Measurements from ENCODE around the gene PPM1M.

The PPM1M gene

DNA sequence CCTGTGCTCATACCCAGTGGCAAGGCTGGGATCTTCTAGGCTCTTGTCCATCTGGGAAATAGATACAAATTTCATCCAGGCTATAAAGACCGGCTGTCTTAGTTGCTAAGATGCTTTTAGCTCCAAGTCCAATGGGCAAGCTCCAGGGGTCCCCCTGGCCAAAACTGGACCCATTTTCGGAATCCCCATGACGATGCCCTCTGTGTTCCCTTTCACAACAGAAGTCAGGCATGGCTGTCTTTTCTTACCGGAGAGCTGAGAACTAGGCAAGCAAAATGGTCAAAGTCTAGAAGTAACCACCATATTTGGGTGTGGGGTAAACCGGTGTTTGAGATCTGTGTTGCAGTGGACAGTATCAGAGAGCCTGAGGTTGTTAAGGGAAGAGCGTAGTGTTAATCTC lies 43.1 kb downstream of the PPM1M start (continued):
- TF ChIP-seq SCRT2 (tag by site-specific recombination; IDR thresholded peaks at IDR 0.05) = no peak

- POLR2A ChIA-PET = no interaction called here
- H3K4me3 ChIP-seq (ENCODE audit: low read depth, low read length) = no peak overlapping the region
- no peak overlapping the region for H3K27ac ChIP-seq (ENCODE audit: extremely low read depth, low read depth, low read length)
- no peaks in the 10 kb centered on the region for H3K4me1 ChIP-seq (ENCODE audit: control insufficient read depth, insufficient read depth, low read length)
- TF ChIP-seq TRIM28 (IDR thresholded peaks at IDR 0.05; ENCODE audit: borderline replicate concordance, low read length) (no peak), ZNF174 (tag by site-specific recombination; IDR thresholded peaks at IDR 0.05) (no peak), ZSCAN16 (tag by site-specific recombination; IDR thresholded peaks at IDR 0.05) (no peak), WT1 (tag by site-specific recombination; IDR thresholded peaks at IDR 0.05) (no peak)
- no peaks in the 10 kb centered on the region for H3K9me3 ChIP-seq (ENCODE audit: control insufficient read depth, insufficient read depth, low read depth, low read length)
- peaks cover 0 to 22% of the 10 kb centered on the region in 2 experiments; a peak in 1 of 3 replicates for H3K36me3 ChIP-seq (ENCODE audit: control insufficient read depth in 2 of 2, insufficient read depth in 1 of 2, low read length in 2 of 2)
- CTCF ChIA-PET = interaction anchor here (0.7 to 1.5 kb wide), 4 partner anchors 10 to 69 kb away, joined by 4 to 11 read pairs (median 4); no protein-coding TSS in a partner anchor
These were observed 43.8 kb downstream of the PPM1M start for GRCh38 chr3:52289338-52289746.

- H3K4me1 ChIP-seq (ENCODE audit: control insufficient read depth, insufficient read depth, low read length) = no peaks in the 10 kb centered on the region
- TF ChIP-seq GFI1B (tag by site-specific recombination; IDR thresholded peaks at IDR 0.05) (no peak), ZNF544 (tag by site-specific recombination; IDR thresholded peaks at IDR 0.05) (no peak)
- no peak overlapping the region for H3K4me3 ChIP-seq (ENCODE audit: low read depth, low read length)
- POLR2A ChIA-PET = no interaction called here
- H3K27ac ChIP-seq (ENCODE audit: extremely low read depth, low read depth, low read length) = no peak overlapping the region
- H3K9me3 ChIP-seq (ENCODE audit: control insufficient read depth, insufficient read depth, low read depth, low read length) = no peaks in the 10 kb centered on the region
- H3K36me3 ChIP-seq (ENCODE audit: control insufficient read depth in 2 of 2, insufficient read depth in 1 of 2, low read length in 2 of 2) = peaks cover 0 to 22% of the 10 kb centered on the region in 2 experiments; a peak in 1 of 3 replicates
- CTCF ChIA-PET = interaction anchor here (0.6 to 3.0 kb wide), 4 partner anchors 11 to 69 kb away, joined by 3 to 33 read pairs (median 4); no protein-coding TSS in a partner anchor
These were observed 44.4 kb downstream of the PPM1M start for GRCh38 chr3:52289747-52290595.

DNA sequence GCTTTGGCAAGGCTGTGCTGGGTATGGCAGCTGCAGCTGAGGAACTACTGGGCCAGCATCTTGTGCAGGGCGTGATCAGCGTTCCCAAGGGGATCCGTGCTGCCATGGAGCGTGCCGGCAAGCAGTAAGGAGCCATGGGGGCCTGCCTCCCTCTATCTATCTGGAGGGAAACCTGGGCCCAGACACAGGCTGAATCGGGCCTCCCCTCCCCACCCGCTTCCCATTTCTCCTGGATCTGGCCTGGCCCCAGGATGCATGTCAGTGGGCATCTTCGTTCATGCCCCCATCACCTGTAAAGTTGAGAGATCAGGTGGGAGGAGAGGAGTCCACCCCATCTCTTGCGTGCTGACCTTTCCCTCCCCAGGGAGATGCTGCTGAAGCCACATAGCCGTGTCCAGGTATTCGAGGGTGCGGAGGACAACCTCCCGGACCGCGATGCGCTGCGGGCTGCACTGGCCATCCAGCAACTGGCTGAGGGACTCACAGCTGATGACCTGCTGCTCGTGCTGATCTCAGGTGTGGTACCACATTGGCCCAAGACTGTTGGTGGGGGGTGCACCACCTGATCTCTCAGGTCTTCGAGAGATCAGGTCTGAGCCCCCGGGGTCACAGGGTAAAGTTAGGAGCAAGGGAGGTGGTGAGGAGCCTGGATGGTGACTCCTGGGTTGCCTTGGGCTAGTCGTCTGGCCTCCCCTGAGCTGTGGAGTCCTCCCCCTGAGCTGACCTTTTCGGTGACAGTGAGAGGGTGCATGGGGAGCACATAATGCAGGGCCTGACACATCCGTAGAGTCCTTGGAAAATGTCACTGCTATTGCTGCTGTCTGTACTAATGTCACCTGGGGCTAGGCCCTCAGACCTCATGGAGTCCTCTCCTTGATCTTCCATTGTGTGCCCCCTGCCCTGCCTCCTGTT lies 45.3 kb downstream of the PPM1M start:
- ChIA-PET POLR2A (no interaction called here), CTCF (interaction anchor here (0.6 to 3.0 kb wide), 3 partner anchors 48 to 157 kb away, joined by 3 to 33 read pairs (median 3); no protein-coding TSS in a partner anchor)
- Histone ChIP-seq H3K27ac (ENCODE audit: extremely low read depth, low read depth, low read length) (no peak overlapping the region), H3K4me3 (ENCODE audit: low read depth, low read length) (no peak overlapping the region), H3K4me1 (ENCODE audit: control insufficient read depth, insufficient read depth, low read length) (no peaks in the 10 kb centered on the region), H3K9me3 (ENCODE audit: control insufficient read depth, insufficient read depth, low read depth, low read length) (no peaks in the 10 kb centered on the region), H3K36me3 (ENCODE audit: control insufficient read depth in 2 of 2, insufficient read depth in 1 of 2, low read length in 2 of 2) (peaks cover 0 to 22% of the 10 kb centered on the region in 2 experiments; a peak in 1 of 3 replicates)
- TF ChIP-seq SALL2 (tag by site-specific recombination; IDR thresholded peaks at IDR 0.05; ENCODE audit: borderline replicate concordance) (no peak), ZNF423 (tag by site-specific recombination; IDR thresholded peaks at IDR 0.05) (no peak), MZF1 (tag by site-specific recombination; IDR thresholded peaks at IDR 0.05; ENCODE audit: borderline replicate concordance) (no peak), RBAK (tag by site-specific recombination; IDR thresholded peaks at IDR 0.05) (no peak), ZNF792 (tag by site-specific recombination; IDR thresholded peaks at IDR 0.05) (no peak), ZNF571 (tag by site-specific recombination; IDR thresholded peaks at IDR 0.05) (no peak), YY2 (tag by site-specific recombination; IDR thresholded peaks at IDR 0.05) (no peak), ZNF654 (tag by site-specific recombination; IDR thresholded peaks at IDR 0.05; ENCODE audit: low read depth) (no peak), ZNF157 (tag by site-specific recombination; IDR thresholded peaks at IDR 0.05) (no peak), ZNF501 (tag by site-specific recombination; IDR thresholded peaks at IDR 0.05) (no peak)
- TF ChIP-seq, protein P1, sequence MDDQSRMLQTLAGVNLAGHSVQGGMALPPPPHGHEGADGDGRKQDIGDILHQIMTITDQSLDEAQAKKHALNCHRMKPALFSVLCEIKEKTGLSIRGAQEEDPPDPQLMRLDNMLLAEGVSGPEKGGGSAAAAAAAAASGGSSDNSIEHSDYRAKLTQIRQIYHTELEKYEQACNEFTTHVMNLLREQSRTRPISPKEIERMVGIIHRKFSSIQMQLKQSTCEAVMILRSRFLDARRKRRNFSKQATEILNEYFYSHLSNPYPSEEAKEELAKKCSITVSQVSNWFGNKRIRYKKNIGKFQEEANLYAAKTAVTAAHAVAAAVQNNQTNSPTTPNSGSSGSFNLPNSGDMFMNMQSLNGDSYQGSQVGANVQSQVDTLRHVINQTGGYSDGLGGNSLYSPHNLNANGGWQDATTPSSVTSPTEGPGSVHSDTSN (CRISPR knock-in tag; IDR thresholded peaks at IDR 0.05) = no peak
- TF ChIP-seq, protein P2, sequence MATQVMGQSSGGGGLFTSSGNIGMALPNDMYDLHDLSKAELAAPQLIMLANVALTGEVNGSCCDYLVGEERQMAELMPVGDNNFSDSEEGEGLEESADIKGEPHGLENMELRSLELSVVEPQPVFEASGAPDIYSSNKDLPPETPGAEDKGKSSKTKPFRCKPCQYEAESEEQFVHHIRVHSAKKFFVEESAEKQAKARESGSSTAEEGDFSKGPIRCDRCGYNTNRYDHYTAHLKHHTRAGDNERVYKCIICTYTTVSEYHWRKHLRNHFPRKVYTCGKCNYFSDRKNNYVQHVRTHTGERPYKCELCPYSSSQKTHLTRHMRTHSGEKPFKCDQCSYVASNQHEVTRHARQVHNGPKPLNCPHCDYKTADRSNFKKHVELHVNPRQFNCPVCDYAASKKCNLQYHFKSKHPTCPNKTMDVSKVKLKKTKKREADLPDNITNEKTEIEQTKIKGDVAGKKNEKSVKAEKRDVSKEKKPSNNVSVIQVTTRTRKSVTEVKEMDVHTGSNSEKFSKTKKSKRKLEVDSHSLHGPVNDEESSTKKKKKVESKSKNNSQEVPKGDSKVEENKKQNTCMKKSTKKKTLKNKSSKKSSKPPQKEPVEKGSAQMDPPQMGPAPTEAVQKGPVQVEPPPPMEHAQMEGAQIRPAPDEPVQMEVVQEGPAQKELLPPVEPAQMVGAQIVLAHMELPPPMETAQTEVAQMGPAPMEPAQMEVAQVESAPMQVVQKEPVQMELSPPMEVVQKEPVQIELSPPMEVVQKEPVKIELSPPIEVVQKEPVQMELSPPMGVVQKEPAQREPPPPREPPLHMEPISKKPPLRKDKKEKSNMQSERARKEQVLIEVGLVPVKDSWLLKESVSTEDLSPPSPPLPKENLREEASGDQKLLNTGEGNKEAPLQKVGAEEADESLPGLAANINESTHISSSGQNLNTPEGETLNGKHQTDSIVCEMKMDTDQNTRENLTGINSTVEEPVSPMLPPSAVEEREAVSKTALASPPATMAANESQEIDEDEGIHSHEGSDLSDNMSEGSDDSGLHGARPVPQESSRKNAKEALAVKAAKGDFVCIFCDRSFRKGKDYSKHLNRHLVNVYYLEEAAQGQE (tag by site-specific recombination; IDR thresholded peaks at IDR 0.05) = no peak
- TF ChIP-seq, protein P3, sequence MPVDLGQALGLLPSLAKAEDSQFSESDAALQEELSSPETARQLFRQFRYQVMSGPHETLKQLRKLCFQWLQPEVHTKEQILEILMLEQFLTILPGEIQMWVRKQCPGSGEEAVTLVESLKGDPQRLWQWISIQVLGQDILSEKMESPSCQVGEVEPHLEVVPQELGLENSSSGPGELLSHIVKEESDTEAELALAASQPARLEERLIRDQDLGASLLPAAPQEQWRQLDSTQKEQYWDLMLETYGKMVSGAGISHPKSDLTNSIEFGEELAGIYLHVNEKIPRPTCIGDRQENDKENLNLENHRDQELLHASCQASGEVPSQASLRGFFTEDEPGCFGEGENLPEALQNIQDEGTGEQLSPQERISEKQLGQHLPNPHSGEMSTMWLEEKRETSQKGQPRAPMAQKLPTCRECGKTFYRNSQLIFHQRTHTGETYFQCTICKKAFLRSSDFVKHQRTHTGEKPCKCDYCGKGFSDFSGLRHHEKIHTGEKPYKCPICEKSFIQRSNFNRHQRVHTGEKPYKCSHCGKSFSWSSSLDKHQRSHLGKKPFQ (tag by site-specific recombination; IDR thresholded peaks at IDR 0.05) = no peak

Measured in HEK293 (cell line).